SHP77 treated with DMSO at 0.1 percent for 48 hours (cell line): ENCODE results near the gene RUNX1.

Experiments used
- DNase-seq: peaks from one replicate; lab custom pipeline; 2025; lab: John Stamatoyannopoulos, UW

RUNX1 gene

DNA sequence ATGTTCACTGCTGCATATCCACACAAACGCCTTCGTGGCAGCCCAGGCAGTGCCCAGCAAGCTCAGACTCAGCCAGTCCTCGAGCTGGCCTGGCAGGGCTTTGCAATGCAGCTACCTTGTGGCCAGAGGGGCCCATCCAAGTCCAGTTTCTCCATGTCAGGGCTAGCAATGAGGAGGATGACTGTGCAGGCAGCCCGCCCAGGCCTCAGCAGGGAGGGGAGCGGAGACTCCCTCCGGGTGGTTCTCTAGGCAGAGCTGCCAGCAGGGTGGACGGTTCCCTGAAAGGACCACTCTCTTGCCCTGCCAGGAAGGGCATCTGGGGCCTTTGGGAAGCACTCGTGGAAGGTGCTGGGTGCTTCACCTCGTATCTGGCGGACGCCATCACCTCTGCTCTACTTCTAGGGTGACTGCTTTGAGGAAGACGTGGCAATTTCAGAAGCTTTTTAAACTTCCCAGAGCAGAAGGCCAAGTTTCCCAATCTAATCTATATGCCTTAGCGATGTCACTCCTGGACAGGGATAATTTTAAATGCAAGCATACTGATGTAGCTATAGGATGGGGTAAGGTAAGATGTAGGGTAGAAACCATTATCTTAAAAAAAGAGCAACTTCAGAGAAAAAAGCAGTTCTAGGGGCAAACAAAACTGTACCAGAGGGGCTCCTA is 56.2 kb downstream of the RUNX1 start:
- DNase-seq, result no peak

DNA sequence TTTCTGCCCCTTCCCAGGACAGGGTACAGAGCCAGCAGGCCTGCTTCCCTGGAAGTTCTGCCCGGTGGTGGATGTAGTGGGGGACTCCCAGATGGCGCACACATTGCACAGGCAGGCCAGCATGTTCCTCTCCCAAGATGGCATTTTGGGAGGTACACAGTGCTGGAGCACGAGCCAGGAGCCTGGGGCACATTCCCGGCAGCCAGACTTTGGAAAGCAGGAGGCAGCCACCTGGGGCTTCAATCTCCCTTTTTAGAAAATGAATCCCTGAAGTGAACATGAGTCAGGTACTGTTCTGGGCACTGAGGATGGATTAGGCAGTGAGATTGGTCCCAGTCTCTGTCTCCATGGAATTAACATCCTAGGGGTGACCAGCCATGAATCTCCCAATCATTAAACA is 56.9 kb downstream of the RUNX1 start:
- DNase-seq, result no peak

DNA sequence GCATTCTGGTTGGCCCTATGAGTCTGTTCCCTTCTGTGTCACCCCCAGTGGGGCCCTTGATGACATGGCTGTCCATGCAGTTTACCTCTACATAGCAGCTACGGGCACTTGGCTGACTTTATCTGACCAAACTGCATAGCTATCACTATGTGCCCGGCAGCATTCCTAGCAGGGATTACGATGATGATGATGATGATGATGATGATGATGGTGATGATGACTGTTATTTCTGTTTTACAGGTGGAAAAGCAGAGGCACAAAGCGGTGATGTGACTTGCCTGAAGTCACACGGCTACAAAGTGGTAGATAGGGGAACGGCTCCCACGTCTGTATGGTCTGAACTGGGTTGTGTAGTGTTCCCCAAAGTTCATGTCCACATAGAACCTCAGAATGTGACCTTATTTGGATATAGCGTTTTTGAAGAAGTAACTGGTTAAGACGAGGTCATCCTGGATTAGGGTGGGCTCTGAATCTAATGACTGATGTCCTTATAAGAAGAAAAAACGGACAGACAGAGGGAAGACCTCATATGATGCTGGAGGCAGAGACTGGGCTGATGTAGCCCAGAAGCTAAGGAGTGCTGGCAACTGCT is 57.6 kb downstream of the RUNX1 start:
- DNase-seq, result no peak

DNA sequence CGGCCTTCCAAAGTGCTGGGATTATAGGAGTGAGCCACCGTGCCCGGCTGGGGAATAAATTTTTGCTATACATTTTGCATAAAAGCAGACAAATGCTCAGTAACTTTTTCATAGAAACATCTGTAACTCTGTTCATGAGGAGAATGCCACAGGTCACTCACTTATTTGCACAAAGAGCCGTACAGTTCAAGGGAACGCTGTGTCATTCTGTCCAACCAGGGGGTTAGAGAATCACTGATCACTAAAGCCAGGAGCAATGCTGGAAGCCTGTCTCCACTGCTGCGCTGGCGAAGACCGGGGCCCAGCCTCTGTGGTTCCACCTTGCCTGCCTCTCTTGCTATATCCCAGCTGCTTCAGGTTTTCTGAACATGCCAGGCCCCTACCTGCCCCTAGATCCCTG is 58.3 kb downstream of the RUNX1 start:
- no peak for DNase-seq

DNA sequence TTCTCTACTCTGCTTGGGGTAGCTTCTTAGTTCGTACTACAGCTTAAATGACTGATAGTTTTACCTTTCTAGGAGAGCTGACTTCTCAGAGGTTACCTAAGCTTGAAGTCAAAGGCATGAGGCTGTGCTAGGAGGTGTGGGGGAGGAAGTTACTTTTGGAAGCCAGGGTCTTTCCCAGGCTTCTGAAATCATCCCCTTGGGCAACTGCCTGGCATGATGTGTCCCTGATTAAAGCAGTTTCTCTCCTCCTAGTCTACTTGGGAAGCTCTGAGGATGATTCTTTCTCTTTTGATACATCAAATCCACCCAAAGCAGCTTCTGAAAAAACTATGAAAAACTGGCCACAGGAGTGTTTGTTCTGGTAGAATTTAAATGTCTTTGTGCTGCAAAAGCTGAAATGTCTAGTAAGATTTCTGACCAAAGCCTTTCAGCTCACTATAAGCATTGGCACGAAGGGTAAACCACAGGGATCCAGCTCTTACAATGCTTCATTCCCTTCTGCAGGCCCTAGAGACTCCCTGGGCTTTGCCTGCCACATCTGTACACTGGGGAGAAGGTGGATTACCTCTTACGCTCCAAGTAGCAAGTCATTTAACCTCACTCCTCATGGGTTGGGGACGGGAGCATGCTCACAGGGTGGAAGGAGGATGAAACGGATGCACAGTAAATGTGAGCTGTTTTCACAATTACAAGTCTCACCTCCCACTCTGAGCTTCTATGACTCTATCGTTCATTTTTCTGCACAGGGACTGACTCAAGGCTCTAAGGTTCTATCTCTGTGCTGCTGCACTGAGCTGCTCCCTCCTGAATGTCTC is 59.6 kb downstream of the RUNX1 start:
- no peak for DNase-seq

DNA sequence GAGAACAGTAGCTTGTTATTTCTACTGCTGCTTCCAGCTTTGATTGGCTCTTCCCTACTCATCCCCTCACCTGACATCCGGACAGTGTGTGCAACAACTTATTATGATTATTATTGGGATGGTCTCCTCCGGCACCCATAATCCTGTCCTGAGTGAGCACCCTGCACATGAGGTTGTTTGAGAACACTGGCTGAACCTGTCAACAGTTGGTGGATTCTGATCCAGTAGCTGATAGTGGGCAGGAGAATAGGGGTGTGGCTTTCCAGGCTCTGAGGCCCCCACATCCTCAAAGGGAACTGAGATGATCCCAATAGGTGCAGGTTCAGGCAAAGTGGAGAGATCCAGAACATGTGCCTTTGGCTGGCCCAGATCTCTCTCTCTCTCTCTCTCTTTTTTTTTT is 60.5 kb downstream of the RUNX1 start:
- no peak for DNase-seq

DNA sequence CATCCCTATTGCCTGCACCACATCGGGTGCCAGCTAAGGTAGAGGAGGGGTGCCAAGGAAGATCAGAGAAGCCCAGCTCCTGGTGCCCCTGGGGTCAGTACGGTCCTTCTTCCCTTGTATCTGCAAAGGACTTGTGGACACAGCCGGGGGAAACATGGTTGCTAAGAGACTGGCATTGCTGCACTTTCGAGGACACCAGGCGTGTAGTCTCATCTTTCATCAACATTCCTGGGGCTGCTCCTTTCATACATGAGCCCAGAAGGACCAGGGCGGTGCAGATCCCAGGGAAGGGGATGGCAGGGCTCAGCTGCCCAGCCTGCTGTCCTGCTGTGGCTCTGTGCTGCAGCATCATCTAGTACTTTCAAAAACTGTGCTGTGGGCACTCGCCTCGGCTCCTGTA is 61.0 kb downstream of the RUNX1 start:
- no peak for DNase-seq

DNA sequence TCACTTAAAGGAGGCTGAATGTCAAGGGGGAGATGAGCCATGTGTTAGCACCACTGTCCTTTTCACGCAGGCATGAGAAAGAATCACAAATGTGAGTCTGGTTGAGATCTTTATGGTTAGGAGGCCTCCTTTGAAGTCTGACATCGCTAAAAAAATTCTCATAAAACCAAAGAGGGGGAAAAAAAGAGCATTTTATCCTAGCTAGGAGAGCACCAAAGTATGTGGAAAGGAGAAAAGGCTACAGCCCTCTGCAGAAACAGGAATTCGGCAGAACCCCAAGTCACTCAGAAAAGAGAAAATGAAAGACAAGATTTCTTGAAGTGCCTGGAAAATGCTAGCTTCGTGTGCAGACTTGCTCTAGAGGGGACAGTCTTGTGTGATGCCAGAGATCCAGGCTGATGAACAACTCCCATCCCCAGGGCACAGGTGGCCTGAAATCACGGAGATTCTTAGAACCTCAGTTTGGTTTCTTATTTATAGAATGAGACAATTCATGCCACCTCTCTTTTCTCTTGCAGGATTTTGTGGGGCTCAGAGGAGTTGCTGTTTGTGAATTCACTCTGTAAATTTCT is 61.5 kb downstream of the RUNX1 start:
- DNase-seq, result no peak

DNA sequence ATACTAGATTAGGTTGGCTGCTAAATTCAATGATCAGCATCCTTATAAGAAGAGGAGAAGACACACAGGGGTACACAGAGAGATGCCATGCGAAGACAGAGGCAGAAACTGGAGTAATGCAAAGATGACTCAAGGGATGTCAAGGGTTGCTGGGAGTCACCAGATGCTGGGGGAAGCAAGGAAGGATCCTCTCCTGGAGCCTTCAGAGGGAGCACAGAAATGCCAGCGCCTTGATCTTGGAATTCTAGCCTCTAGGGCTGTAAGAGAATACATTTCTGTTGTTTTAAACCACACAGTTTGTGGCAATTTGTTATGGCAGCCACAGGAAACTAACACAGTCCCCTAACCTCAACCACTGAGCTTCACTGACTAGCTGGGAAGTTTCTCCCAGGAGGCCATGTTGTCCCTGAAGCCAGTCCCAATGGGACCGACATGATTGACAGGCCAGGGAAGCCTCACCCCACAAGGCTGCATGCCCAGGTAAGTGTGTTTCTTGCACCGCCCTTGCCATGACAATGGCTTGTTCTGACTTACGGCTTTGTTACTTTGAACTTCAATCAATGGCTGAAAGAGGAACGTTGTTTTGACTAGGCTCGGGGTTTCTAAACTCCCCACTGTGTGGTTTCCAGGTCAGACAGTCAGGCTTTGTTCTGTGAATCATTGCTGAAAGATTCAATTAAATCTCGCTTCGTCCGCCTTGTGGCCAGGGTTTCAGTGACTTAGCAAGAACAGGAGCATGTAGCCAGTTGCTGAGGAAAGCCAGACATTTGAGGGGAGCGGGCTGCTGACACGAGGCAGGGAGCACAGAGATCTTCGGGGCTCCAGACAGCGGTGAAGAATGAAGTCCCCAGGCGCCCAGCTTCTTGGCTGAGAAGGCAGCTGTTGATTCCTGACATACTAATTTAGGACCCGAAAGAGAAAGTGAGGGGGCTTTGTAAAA is 62.3 kb downstream of the RUNX1 start:
- no peak for DNase-seq

DNA sequence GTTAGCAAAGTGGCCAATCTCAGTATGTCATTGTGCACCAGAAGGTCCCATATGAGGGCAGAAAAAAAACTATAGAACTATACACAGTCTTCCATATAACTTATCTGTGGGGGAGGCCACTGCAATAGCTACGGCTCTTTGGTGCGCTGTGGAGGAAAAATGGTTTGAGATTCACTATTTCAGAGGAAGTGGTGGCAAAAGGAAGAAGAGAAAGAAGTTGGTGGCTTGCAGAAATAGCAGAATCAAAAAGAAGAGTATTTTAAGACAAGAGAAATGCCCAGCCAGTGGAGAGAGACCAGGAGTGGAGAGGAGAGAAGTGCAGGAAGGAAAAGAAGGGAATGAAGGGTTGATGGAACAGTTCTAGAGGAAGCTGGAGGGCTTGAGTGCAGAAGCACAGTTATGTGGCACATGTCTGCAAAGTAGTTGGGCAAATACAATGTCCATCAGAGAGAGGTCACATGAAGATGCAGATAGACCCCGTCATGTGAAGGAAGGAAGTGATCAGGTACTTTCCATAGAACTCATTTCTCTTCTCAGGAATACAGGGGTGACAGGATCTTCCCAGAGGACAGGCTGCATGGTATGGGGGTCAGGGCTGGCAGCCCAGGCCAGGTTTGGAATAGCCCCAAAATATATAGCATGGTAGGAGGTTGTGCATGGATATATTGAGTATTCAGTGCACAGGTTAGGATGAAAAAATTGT is 64.6 kb downstream of the RUNX1 start:
- DNase-seq, result no peak

DNA sequence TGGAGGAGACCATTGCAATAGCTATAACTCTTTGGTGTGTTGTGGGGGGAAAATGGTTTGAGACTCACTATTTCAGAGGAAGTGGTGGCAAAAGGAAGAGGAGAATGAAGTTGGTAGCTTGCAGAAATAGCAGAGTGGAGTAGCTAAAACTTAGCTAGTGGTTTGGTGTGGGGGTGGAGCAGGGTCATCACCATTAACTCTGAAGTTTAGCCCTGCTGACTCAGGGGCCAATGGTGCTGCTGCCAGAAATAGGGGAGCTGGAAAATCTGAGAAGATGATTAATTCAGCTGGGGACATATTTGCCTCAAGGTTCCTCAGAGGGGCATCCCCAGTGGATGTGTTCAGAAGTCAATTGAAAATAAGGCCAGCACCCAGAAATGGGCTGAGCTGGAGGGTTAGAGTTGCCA is 65.4 kb downstream of the RUNX1 start:
- no peak for DNase-seq

DNA sequence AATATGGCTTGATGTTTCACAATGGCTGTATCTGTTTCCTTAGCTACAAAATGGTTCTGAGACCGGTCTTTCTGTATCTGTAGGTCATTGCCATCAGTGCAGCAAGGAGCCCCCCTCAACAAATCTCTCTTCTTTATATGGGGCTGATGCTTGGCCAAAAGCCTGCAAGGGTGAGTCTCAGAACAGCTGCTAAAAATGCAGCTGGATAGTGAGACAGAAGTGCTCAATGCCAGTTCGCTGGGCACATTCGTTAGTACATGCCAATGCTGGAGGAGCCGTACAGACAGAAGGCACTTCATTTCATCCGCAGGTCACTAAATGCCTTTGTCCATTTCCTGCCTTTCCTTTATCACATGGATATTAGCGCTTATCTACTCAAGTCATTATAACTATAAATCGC is 67.3 kb downstream of the RUNX1 start:
- DNase-seq, result no peak

DNA sequence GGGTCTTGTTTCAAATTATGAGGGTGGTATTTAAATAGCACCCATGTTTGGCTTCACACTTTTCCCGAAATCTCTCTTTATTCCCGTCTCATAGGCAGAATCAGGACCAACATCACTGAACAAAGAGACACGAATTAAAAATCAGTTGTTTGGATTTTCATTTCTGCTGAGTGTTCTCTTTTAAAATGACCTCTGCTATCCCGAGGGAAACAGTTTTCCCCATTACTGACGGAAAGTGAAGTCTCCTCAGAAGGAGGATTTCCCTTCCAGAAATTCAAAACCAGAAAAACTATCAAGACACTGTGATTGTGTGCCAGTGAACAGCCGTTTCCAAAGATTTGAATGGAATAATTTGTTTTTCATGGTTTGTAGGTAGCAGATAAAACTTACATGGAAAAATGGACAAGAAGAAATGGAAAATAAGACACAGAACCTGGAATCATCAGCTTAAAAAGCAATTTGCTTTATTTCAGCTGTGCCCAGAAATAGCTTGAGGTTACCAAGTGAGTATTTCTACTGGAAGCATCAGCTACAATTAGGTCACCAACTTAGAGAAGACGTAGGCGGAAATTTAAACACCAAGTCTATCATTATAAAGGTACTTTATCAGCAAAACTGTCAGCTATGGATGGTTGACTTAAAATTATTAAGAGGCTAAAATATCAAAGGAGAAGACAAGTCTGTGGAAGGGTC is 68.5 kb downstream of the RUNX1 start:
- no peak for DNase-seq

DNA sequence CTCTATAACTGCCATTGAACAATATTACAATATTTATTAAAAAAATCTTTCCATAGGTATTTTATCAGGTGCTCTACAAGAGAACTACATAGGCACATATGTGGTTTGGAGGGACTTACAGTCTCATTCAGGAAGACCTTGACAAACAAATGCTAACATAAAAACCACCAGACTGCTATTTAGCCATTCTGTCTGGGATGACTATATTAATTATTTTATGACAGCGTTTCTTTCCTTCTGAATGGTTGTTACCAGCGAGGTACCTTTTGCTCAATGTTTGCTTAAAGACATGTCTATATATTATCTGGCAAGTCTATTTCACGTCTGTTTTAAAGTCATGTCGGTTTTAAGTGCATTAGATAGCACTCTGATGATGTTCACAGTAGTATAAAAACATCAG is 69.7 kb downstream of the RUNX1 start:
- no peak for DNase-seq

DNA sequence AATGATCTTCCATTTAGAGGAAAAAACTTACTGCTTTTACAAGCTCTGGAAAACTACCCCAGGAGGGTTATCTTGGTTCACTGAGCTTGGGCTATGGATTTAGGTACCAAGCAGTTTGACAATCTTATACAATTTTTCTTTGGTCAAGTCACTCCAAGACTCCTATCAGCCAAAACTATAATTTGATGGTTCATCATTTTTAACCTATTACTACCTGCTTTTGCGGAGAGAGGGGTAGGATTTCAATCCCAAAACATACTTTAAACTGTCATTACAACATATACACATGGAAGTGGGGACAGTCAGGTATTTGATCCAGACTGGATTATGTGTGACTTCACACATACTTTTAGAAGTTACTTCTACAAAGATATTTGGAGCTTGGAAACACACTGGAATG is 71.8 kb downstream of the RUNX1 start:
- DNase-seq, result no peak

DNA sequence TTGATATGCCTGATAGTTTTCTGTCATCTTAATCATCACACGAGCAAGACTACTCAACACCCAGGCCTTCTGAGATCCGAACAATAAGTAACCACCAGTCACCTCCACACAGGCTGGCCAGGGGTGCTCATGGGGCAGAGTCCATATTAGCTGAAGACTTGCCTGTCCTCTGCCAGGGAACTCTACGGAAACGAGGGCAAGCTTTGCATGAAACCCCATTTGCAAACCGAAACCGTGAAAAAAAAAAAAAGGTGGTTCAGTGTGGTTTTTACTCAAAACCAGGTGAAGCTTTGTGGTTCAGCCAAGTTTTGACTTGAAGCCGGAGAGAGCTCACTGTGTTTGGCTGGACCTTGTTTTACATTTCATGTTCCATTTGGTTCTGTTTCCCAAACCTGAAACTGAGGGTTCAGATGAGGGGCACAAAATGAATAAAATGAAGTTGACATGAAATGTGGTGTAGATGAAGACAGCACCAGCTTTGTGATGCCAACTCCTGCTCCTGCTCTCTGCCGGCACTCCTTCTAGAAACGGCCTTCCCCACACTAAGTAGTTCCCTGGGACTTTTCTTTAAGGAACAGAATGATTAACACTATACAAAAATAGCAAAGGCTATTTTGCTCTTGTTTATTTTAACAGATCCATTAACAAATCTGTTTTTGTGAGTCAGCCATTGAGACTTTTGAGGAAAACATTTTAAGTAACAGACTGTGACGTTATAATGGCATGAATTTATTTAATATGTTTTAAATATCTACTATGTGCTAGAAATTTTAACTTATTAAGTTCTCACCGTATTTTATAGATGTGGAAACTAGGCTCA is 74.7 kb downstream of the RUNX1 start:
- no peak for DNase-seq

DNA sequence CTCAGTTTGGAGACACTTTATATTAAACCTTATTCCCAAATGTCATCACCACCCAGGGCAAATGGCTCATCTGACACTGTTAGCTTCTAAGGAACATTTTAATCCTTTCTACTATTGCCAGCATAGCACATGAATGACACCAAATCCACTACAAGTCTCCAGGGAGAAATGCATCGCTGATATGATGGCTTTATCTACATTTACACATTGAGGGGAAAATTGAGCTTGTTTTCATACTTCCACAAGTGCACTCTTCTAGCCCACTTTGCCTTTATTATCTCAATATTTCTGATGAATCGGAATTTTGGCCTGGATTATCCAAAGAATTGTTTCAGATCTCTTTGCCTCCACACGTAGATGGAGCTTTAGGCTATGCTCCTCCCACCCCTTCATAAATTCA is 75.4 kb downstream of the RUNX1 start:
- no peak for DNase-seq

DNA sequence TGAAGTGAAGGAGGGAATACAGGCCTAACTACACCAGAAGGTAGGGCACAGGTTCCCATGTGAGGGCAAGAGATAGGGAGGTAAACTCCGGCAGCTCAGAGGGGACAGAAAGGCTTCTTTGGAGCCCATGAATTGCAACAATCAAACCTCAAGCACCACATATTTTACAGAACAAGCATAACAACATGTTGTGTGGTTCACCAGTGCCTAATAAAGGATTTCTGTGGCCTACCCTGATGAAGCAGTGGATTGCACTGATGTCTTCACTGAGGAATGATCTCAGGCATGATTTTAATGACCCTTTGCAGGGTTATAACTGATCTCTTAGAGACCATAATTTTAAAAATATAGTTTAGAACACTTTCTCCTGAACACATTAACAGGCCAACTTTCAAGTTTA is 77.4 kb downstream of the RUNX1 start:
- DNase-seq, result no peak

DNA sequence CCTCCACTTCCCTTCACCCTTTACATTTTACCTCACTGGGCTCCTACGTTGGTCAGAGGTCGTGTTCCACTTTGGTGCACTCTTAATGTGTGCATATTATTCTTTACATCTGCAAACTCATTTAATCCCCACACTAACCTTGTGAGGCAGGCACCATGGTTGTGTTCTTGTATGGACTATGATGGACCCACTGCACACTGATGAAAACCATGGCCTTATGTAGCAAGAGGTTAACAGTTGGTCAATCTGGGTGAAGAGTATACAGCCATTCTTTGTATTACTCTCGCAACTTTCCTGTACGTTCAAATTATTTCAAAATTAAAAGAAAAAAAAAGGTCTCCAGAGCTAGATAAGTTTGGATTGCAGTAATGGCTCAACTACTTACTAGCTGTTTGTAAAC is 78.5 kb downstream of the RUNX1 start:
- no peak for DNase-seq

DNA sequence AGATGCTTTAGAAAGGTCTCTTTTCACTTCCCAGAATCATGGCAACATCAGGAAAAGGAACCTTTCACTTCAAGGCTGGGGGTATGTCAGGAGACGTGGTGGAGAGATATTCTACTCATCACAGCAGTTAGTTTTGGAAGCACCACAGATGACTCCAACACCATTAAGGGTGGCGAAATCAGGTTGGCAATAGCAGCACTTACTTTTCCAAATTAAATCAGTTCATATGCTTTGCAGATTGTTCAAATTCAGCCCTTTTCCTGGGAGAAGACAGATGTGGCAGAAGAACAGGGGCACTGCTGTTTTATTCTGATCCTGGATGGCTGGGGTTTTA is 79.0 kb downstream of the RUNX1 start:
- no peak for DNase-seq
